Renal cortical epithelial cell (primary cell): ENCODE data around the gene CAST. TPM values are rescaled to one million over a fixed set of nuclear protein-coding genes. Genes with fewer than 3 reads are reported as not detected.
A peak's percentile ranks its signal among the peaks of the same experiment; 100 is the strongest.

ENCODE experiments used
- DNase-seq: peaks from one replicate; pipeline ENCODE4 v3.0.0-alpha.2; 2011; ENCODE audit warnings: low read depth
- total RNA-seq: library from RNA; depleted of rRNA; stranded (reverse); fragments of >200 nt; gene quantifications from 2 replicates; pipeline ENCODE4 v1.2.3, GENCODE V29; 2014

CAST gene
- total RNA-seq, 1 donor from 2014 or later: 341 TPM

- DNase-seq: no peak
Measured at GRCh38 chr5:96671441-96671840, 9.3 kb downstream of the CAST start.

GRCh38 chr5:96673127-96673526 is 11.0 kb downstream of the CAST start:
- DNase-seq: no peak

GRCh38 chr5:96675882-96676281 is 13.7 kb downstream of the CAST start:
- no peak for DNase-seq

GRCh38 chr5:96677496-96677895 is 15.3 kb downstream of the CAST start:
- DNase-seq: no peak

- no peak for DNase-seq
Measured at GRCh38 chr5:96679293-96679692, 17.1 kb downstream of the CAST start.

- no peak for DNase-seq
Measured at GRCh38 chr5:96680759-96681470, 18.7 kb downstream of the CAST start.

- DNase-seq: peak; percentile 26
Measured at GRCh38 chr5:96683392-96683791, 21.2 kb downstream of the CAST start.

GRCh38 chr5:96683810-96684209 is 21.6 kb downstream of the CAST start:
- DNase-seq: no peak

- no peak for DNase-seq
Measured at GRCh38 chr5:96687080-96687479, 24.9 kb downstream of the CAST start.

GRCh38 chr5:96687812-96688453 is 25.8 kb downstream of the CAST start:
- peak; percentile 74 for DNase-seq

- DNase-seq: no peak
Measured at GRCh38 chr5:96690861-96691260, 28.7 kb downstream of the CAST start.

GRCh38 chr5:96691503-96692303 is 29.5 kb downstream of the CAST start:
- peak; percentile 71 for DNase-seq

GRCh38 chr5:96692441-96692840 is 30.3 kb downstream of the CAST start:
- DNase-seq: peak; percentile 52

- DNase-seq: peak; percentile 41
Measured at GRCh38 chr5:96699186-96699820, 37.1 kb downstream of the CAST start.

- peak; percentile 91 for DNase-seq
Measured at GRCh38 chr5:96702503-96703383, 40.6 kb downstream of the CAST start.

- DNase-seq: peak; percentile 55
Measured at GRCh38 chr5:96703384-96703920, 41.3 kb downstream of the CAST start.

GRCh38 chr5:96703995-96704394 is 41.8 kb downstream of the CAST start:
- no peak for DNase-seq

GRCh38 chr5:96706433-96707111 is 44.4 kb downstream of the CAST start:
- DNase-seq: no peak

- DNase-seq: no peak
Measured at GRCh38 chr5:96708600-96708999, 46.4 kb downstream of the CAST start.

GRCh38 chr5:96709152-96709821 is 47.1 kb downstream of the CAST start:
- DNase-seq: peak; percentile 76
